ENCODE data around the gene PRND. TPM values are rescaled to one million over a fixed set of nuclear protein-coding genes. Genes with fewer than 3 reads are reported as not detected.

The PRND gene
- total and polyA plus RNA-seq, 10 of the 15 experiments (the other 5 are each of a cell fraction or from before 2014, with no cell fraction given) = not detected

DNA sequence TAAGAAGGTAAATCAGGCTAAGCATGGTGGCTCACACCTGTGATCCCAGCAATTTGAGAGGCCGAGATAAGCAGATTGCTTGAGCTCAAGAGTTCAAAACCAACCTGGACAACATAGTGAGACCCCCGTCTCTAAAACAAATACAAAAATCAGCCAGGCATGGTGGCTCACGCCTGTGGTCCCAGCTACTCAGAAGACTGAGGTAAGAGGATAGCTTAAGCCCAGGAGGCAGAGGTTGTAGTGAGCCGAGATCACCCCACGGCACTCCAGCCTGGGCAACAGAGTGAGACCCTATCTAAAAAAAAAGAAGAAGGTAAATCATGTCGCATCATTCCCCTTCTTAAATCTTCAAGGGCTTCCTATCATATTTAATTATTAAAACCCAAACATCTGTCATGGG is 39.0 kb upstream of the PRND start:
- ChIA-PET CTCF (interaction anchor here (1.0 kb wide), 1 partner anchor 17 kb away, joined by 3 read pairs; no protein-coding TSS in a partner anchor), SMC1A (ENCODE audit: uncharacterized antibody, unreplicated experiment) (no interaction called here), RAD21 (ENCODE audit: unreplicated experiment) (no interaction called here), POLR2A (no interaction called here)
- H3K9ac ChIP-seq (ENCODE audit: control insufficient read depth, insufficient read depth, low read length) = no peak overlapping the region
- no peaks in the 10 kb centered on the region for H3K79me2 ChIP-seq (ENCODE audit: control insufficient read depth, insufficient read depth, low read length)
- no peak overlapping the region for H2AFZ ChIP-seq (ENCODE audit: control insufficient read depth, low read depth, low read length)
- DNase-seq (ENCODE audit: low read depth, low spot score) (no peak), ATAC-seq (no peak), FAIRE-seq (no peak)
- H3K9me3 ChIP-seq (replicated peaks; ENCODE audit: control insufficient read depth, insufficient read depth, low read length) = no peaks in the 10 kb centered on the region
- no peaks in the 10 kb centered on the region for H4K20me1 ChIP-seq (ENCODE audit: control insufficient read depth, insufficient read depth)
- in situ Hi-C loops (cut with MboI) (no loop called here), intact Hi-C loops (cut with micrococcal nuclease; ENCODE audit: unreplicated experiment) (no loop called here)
- TF ChIP-seq, protein P1, sequence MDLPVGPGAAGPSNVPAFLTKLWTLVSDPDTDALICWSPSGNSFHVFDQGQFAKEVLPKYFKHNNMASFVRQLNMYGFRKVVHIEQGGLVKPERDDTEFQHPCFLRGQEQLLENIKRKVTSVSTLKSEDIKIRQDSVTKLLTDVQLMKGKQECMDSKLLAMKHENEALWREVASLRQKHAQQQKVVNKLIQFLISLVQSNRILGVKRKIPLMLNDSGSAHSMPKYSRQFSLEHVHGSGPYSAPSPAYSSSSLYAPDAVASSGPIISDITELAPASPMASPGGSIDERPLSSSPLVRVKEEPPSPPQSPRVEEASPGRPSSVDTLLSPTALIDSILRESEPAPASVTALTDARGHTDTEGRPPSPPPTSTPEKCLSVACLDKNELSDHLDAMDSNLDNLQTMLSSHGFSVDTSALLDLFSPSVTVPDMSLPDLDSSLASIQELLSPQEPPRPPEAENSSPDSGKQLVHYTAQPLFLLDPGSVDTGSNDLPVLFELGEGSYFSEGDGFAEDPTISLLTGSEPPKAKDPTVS (IDR thresholded peaks at IDR 0.05; ENCODE audit: low read depth, low read length) = no peak
- TF ChIP-seq ASH2L (IDR thresholded peaks at IDR 0.05; ENCODE audit: borderline replicate concordance, low read depth) (no peak), CBX5 (IDR thresholded peaks at IDR 0.05; ENCODE audit: low read depth) (no peak), ZNF274 (IDR thresholded peaks at IDR 0.05; ENCODE audit: insufficient read depth, insufficient read length) (no peak), MEF2A (IDR thresholded peaks at IDR 0.05; ENCODE audit: insufficient read depth, low read depth, low read length) (no peak), CEBPB (IDR thresholded peaks at IDR 0.05; ENCODE audit: borderline replicate concordance in 1 of 2, low read depth in 2 of 2, low read length in 2 of 2) (no peak), ZNF207 (IDR thresholded peaks at IDR 0.05; ENCODE audit: borderline replicate concordance) (no peak), SPI1 (IDR thresholded peaks at IDR 0.05; ENCODE audit: borderline replicate concordance, insufficient read depth, low read depth, low read length) (no peak), ZNF384 (IDR thresholded peaks at IDR 0.05; ENCODE audit: borderline replicate concordance, low read depth, low read length) (no peak), SUPT20H (IDR thresholded peaks at IDR 0.05; ENCODE audit: borderline replicate concordance, control insufficient read depth, low read depth, low read length) (no peak)
- TF ChIP-seq, protein P2, sequence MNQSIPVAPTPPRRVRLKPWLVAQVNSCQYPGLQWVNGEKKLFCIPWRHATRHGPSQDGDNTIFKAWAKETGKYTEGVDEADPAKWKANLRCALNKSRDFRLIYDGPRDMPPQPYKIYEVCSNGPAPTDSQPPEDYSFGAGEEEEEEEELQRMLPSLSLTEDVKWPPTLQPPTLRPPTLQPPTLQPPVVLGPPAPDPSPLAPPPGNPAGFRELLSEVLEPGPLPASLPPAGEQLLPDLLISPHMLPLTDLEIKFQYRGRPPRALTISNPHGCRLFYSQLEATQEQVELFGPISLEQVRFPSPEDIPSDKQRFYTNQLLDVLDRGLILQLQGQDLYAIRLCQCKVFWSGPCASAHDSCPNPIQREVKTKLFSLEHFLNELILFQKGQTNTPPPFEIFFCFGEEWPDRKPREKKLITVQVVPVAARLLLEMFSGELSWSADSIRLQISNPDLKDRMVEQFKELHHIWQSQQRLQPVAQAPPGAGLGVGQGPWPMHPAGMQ (IDR thresholded peaks at IDR 0.05; ENCODE audit: borderline replicate concordance) = no peak
- TF ChIP-seq, protein P3, sequence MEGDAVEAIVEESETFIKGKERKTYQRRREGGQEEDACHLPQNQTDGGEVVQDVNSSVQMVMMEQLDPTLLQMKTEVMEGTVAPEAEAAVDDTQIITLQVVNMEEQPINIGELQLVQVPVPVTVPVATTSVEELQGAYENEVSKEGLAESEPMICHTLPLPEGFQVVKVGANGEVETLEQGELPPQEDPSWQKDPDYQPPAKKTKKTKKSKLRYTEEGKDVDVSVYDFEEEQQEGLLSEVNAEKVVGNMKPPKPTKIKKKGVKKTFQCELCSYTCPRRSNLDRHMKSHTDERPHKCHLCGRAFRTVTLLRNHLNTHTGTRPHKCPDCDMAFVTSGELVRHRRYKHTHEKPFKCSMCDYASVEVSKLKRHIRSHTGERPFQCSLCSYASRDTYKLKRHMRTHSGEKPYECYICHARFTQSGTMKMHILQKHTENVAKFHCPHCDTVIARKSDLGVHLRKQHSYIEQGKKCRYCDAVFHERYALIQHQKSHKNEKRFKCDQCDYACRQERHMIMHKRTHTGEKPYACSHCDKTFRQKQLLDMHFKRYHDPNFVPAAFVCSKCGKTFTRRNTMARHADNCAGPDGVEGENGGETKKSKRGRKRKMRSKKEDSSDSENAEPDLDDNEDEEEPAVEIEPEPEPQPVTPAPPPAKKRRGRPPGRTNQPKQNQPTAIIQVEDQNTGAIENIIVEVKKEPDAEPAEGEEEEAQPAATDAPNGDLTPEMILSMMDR (IDR thresholded peaks at IDR 0.05 in 2 of 3, conservative IDR thresholded peaks at IDR 0.05 in 1 of 3; ENCODE audit: control insufficient read depth in 2 of 3, extremely low read depth in 1 of 3, insufficient read depth in 1 of 3, low read depth in 3 of 3, low read length in 3 of 3) = no peak
- TF ChIP-seq, protein P4, sequence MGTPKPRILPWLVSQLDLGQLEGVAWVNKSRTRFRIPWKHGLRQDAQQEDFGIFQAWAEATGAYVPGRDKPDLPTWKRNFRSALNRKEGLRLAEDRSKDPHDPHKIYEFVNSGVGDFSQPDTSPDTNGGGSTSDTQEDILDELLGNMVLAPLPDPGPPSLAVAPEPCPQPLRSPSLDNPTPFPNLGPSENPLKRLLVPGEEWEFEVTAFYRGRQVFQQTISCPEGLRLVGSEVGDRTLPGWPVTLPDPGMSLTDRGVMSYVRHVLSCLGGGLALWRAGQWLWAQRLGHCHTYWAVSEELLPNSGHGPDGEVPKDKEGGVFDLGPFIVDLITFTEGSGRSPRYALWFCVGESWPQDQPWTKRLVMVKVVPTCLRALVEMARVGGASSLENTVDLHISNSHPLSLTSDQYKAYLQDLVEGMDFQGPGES (IDR thresholded peaks at IDR 0.05) = no peak
- H3K4me2 ChIP-seq (ENCODE audit: control insufficient read depth, insufficient read depth) = no peak overlapping the region
- BruUV-seq (replicated peaks) = no TSS peak
- H3K27me3 ChIP-seq (replicated peaks in 1 of 2; ENCODE audit: control insufficient read depth in 2 of 2, insufficient read depth in 2 of 2, low read length in 1 of 2) = peaks cover 0 to 2% of the 10 kb centered on the region in 2 experiments; a peak in 3 of 4 replicates
- H3K36me3 ChIP-seq (ENCODE audit: control insufficient read depth in 2 of 2, insufficient read depth in 2 of 2, low read length in 1 of 2) = no peaks in the 10 kb centered on the region
- no peak overlapping the region for H3K4me3 ChIP-seq
- H3K4me1 ChIP-seq (ENCODE audit: control insufficient read depth, insufficient read depth, low read length) = no peaks in the 10 kb centered on the region
- WGBS (ENCODE audit: insufficient coverage, insufficient replicate concordance, low lambda C conversion rate, missing lambda C conversion rate) = 59% methylated on average over 6 of the region's 6 CpGs
- no peak overlapping the region for H3K27ac ChIP-seq (ENCODE audit: control insufficient read depth, insufficient read depth)
